GM19035 (cell line): ENCODE data around the gene GRIN2D.
"Not testable (repeated sequence)": the region's sequence is repeated elsewhere in the genome, so short reads cannot be mapped to it uniquely, and the experiment has no call there.

Experiments used
- ATAC-seq: cut with Tn5 transposase; IDR thresholded peaks from one replicate; pipeline ENCODE4 v1.9.1; 2021; ENCODE audit not compliant: unreplicated experiment

The GRIN2D gene

GRCh38 chr19:48371367-48371766, 22.1 kb upstream of the GRIN2D start:
- ATAC-seq, result no peak

GRCh38 chr19:48371771-48372170, 21.7 kb upstream of the GRIN2D start:
- ATAC-seq, result not testable (repeated sequence)

- no peak for ATAC-seq
Measured at GRCh38 chr19:48372904-48373303, 20.6 kb upstream of the GRIN2D start.

- ATAC-seq, result no peak
Measured at GRCh38 chr19:48373567-48373966, 19.9 kb upstream of the GRIN2D start.

GRCh38 chr19:48378194-48378570, 15.3 kb upstream of the GRIN2D start:
- ATAC-seq, result no peak

- ATAC-seq, result no peak
Measured at GRCh38 chr19:48379058-48379457, 14.4 kb upstream of the GRIN2D start.

- no peak for ATAC-seq
Measured at GRCh38 chr19:48381178-48381950, 12.1 kb upstream of the GRIN2D start.

- no peak for ATAC-seq
Measured at GRCh38 chr19:48382286-48382685, 11.2 kb upstream of the GRIN2D start.

- ATAC-seq, result no peak
Measured at GRCh38 chr19:48385461-48386087, 7.9 kb upstream of the GRIN2D start.

GRCh38 chr19:48386981-48387380, 6.5 kb upstream of the GRIN2D start:
- no peak for ATAC-seq

- ATAC-seq, result no peak
Measured at GRCh38 chr19:48390188-48391099, 3.0 kb upstream of the GRIN2D start.

GRCh38 chr19:48391100-48392005, 2.1 kb upstream of the GRIN2D start, which contains the start of gene KDELR1:
Gene KDELR1 (minus strand): TSS chr19:48391551. CDS start chr19:48391358, 193 bp downstream.
- ATAC-seq, result peak; percentile 79

- ATAC-seq, result not testable (repeated sequence)
Measured at GRCh38 chr19:48392006-48392344, 1.5 kb upstream of the GRIN2D start.

- no peak for ATAC-seq
Measured at GRCh38 chr19:48392860-48393558, 459 bp upstream of the GRIN2D start.

- ATAC-seq, result no peak
Measured at GRCh38 chr19:48394331-48395169, 1.1 kb downstream of the GRIN2D start.

- ATAC-seq, result no peak
Measured at GRCh38 chr19:48395170-48395455, 1.6 kb downstream of the GRIN2D start.

GRCh38 chr19:48395499-48395898, 2.0 kb downstream of the GRIN2D start:
- no peak for ATAC-seq

GRCh38 chr19:48396016-48396823, 2.8 kb downstream of the GRIN2D start:
- no peak for ATAC-seq

- no peak for ATAC-seq
Measured at GRCh38 chr19:48396824-48397176, 3.3 kb downstream of the GRIN2D start.
